IgD-negative memory B cell (primary cell): ENCODE results near the gene STRIP1. TPM values are rescaled to one million over a fixed set of nuclear protein-coding genes. Genes with fewer than 3 reads are reported as not detected.
"Not testable (repeated sequence)": the region's sequence is repeated elsewhere in the genome, so short reads cannot be mapped to it uniquely, and the experiment has no call there.

Source experiments
- H3K27ac Mint-ChIP-seq, 3 donors: one replicate each; pipeline ENCODE4 v1.8.0; 2020 to 2022; ENCODE audit warnings: mild to moderate bottlenecking in 3 of 3, mixed read lengths in 3 of 3, moderate library complexity in 1 of 3
- H3K27me3 Mint-ChIP-seq: one replicate; pipeline ENCODE4 v1.8.0; 2021; ENCODE audit warnings: mixed read lengths
- H3K36me3 Mint-ChIP-seq: one replicate; pipeline ENCODE4 v1.8.0; 2020; ENCODE audit warnings: mild to moderate bottlenecking, mixed read lengths
- H3K4me1 Mint-ChIP-seq, 3 donors: one replicate each; pipeline ENCODE4 v1.8.0; 2020 to 2022; ENCODE audit warnings: mixed read lengths in 3 of 3, mild to moderate bottlenecking in 1 of 3
- H3K4me3 Mint-ChIP-seq, 4 donors: one replicate each; pipeline ENCODE4 v1.8.0; 2020 to 2022; ENCODE audit warnings: mild to moderate bottlenecking in 4 of 4, mixed read lengths in 4 of 4, moderate library complexity in 3 of 4
- H3K9me3 Mint-ChIP-seq, 3 donors: one replicate each; pipeline ENCODE4 v1.8.0; 2020 to 2021; ENCODE audit warnings: mixed read lengths in 3 of 3, mild to moderate bottlenecking in 1 of 3
- polyA plus RNA-seq: library from polyadenylated mRNA; unstranded; fragments of 300-500 nt; fragmentation: Illumina TruSeq; gene quantifications from one replicate; pipeline ENCODE4 v1.2.3, GENCODE V29; 2021

Gene STRIP1
- polyA plus RNA-seq, 1 donor from 2014 or later: 22.5 TPM

GRCh38 chr1:110024613-110025012 is 9.8 kb upstream of the STRIP1 start:
- H3K9me3 Mint-ChIP-seq: no peaks in the 10 kb centered on the region
- peaks cover 9 to 17% (median 15%) of the 10 kb centered on the region in 3 donors for H3K4me1 Mint-ChIP-seq
- no peak overlapping the region for H3K4me3 Mint-ChIP-seq
- H3K36me3 Mint-ChIP-seq: peaks cover 3% of the 10 kb centered on the region
- H3K27ac Mint-ChIP-seq: no peak overlapping the region
- H3K27me3 Mint-ChIP-seq: no peaks in the 10 kb centered on the region

GRCh38 chr1:110030687-110031086 is 3.7 kb upstream of the STRIP1 start:
- peak overlapping the region; percentile 36 to 90 (median 81) for H3K4me3 Mint-ChIP-seq
- H3K27me3 Mint-ChIP-seq, H3K9me3 Mint-ChIP-seq, H3K36me3 Mint-ChIP-seq: not testable (repeated sequence)
- H3K4me1 Mint-ChIP-seq: peaks cover 22 to 28% (median 27%) of the 10 kb centered on the region in 3 donors
- peak overlapping the region; percentile 51 to 96 (median 81) for H3K27ac Mint-ChIP-seq

GRCh38 chr1:110032327-110032726 is 2.1 kb upstream of the STRIP1 start:
- peak overlapping the region in 2 of 4 donors; percentile 19 to 44 for H3K4me3 Mint-ChIP-seq
- H3K27ac Mint-ChIP-seq: no peak overlapping the region
- H3K4me1 Mint-ChIP-seq: peaks cover 27 to 39% (median 29%) of the 10 kb centered on the region in 3 donors
- H3K36me3 Mint-ChIP-seq: no peaks in the 10 kb centered on the region
- H3K9me3 Mint-ChIP-seq: no peaks in the 10 kb centered on the region
- no peaks in the 10 kb centered on the region for H3K27me3 Mint-ChIP-seq

- Mint-ChIP-seq H3K9me3 (no peaks in the 10 kb centered on the region), H3K27ac (peak overlapping the region in 2 of 3 donors; percentile 37 to 87), H3K36me3 (no peaks in the 10 kb centered on the region), H3K27me3 (no peaks in the 10 kb centered on the region), H3K4me3 (peak overlapping the region in 3 of 4 donors; percentile 88 to 95 (median 93)), H3K4me1 (peaks cover 27 to 39% (median 29%) of the 10 kb centered on the region in 3 donors)
Measured at GRCh38 chr1:110033421-110033820, 1.0 kb upstream of the STRIP1 start.

GRCh38 chr1:110034040-110034450 is 379 bp upstream of the STRIP1 start:
- Mint-ChIP-seq H3K4me1 (peaks cover 27 to 39% (median 29%) of the 10 kb centered on the region in 3 donors), H3K4me3 (peak overlapping the region; percentile 88 to 95 (median 94)), H3K9me3 (no peaks in the 10 kb centered on the region), H3K27ac (peak overlapping the region; percentile 37 to 95 (median 87)), H3K36me3 (no peaks in the 10 kb centered on the region), H3K27me3 (no peaks in the 10 kb centered on the region)

- Mint-ChIP-seq H3K9me3 (no peaks in the 10 kb centered on the region), H3K27ac (peak overlapping the region; percentile 46 to 87 (median 47)), H3K27me3 (no peaks in the 10 kb centered on the region), H3K4me3 (peak overlapping the region; percentile 79 to 95 (median 93)), H3K4me1 (peaks cover 22 to 37% (median 26%) of the 10 kb centered on the region in 3 donors), H3K36me3 (no peaks in the 10 kb centered on the region)
Measured at GRCh38 chr1:110035236-110035752, 870 bp downstream of the STRIP1 start.

- Mint-ChIP-seq H3K4me1 (peaks cover 17 to 29% (median 22%) of the 10 kb centered on the region in 3 donors), H3K36me3 (no peaks in the 10 kb centered on the region), H3K9me3 (no peaks in the 10 kb centered on the region), H3K27me3 (no peaks in the 10 kb centered on the region), H3K4me3 (no peak overlapping the region), H3K27ac (no peak overlapping the region)
Measured at GRCh38 chr1:110038271-110038670, 3.8 kb downstream of the STRIP1 start.

GRCh38 chr1:110039641-110040040 is 5.2 kb downstream of the STRIP1 start:
- Mint-ChIP-seq H3K27ac (no peak overlapping the region), H3K4me1 (peaks cover 6 to 17% (median 14%) of the 10 kb centered on the region in 3 donors), H3K36me3 (no peaks in the 10 kb centered on the region)

GRCh38 chr1:110040548-110040947 is 6.1 kb downstream of the STRIP1 start:
- peaks cover 2% of the 10 kb centered on the region for H3K36me3 Mint-ChIP-seq
- no peaks in the 10 kb centered on the region for H3K27me3 Mint-ChIP-seq
- no peak overlapping the region for H3K4me3 Mint-ChIP-seq
- peaks cover 1 to 12% (median 8%) of the 10 kb centered on the region in 3 donors for H3K4me1 Mint-ChIP-seq
- no peak overlapping the region for H3K27ac Mint-ChIP-seq
- H3K9me3 Mint-ChIP-seq: no peaks in the 10 kb centered on the region

More at GRCh38 chr1:110039641-110040040, 5.2 kb downstream of the STRIP1 start:
- Mint-ChIP-seq H3K9me3 (no peaks in the 10 kb centered on the region), H3K4me3 (no peak overlapping the region), H3K27me3 (no peaks in the 10 kb centered on the region)

GRCh38 chr1:110043016-110043415 is 8.6 kb downstream of the STRIP1 start:
- peaks cover 3% of the 10 kb centered on the region for H3K36me3 Mint-ChIP-seq
- H3K9me3 Mint-ChIP-seq: no peaks in the 10 kb centered on the region
- H3K4me3 Mint-ChIP-seq: no peak overlapping the region
- H3K27ac Mint-ChIP-seq: peak overlapping the region in 1 of 3 donors; percentile 76
- no peaks in the 10 kb centered on the region for H3K27me3 Mint-ChIP-seq
- no peaks in the 10 kb centered on the region for H3K4me1 Mint-ChIP-seq

GRCh38 chr1:110047463-110047862 is 13.0 kb downstream of the STRIP1 start:
- Mint-ChIP-seq H3K4me3 (no peak overlapping the region), H3K27me3 (no peaks in the 10 kb centered on the region), H3K4me1 (no peaks in the 10 kb centered on the region), H3K27ac (no peak overlapping the region), H3K36me3 (peaks cover 5% of the 10 kb centered on the region), H3K9me3 (no peaks in the 10 kb centered on the region)

GRCh38 chr1:110048240-110048639 is 13.8 kb downstream of the STRIP1 start:
- no peaks in the 10 kb centered on the region for H3K4me1 Mint-ChIP-seq
- no peak overlapping the region for H3K27ac Mint-ChIP-seq
- H3K36me3 Mint-ChIP-seq: peaks cover 9% of the 10 kb centered on the region
- no peaks in the 10 kb centered on the region for H3K27me3 Mint-ChIP-seq
- H3K4me3 Mint-ChIP-seq: no peak overlapping the region
- H3K9me3 Mint-ChIP-seq: no peaks in the 10 kb centered on the region

- peaks cover 0 to 2% (median 0%) of the 10 kb centered on the region in 3 donors for H3K4me1 Mint-ChIP-seq
- H3K4me3 Mint-ChIP-seq: no peak overlapping the region
- H3K36me3 Mint-ChIP-seq: peaks cover 9% of the 10 kb centered on the region
- H3K9me3 Mint-ChIP-seq: no peaks in the 10 kb centered on the region
- no peaks in the 10 kb centered on the region for H3K27me3 Mint-ChIP-seq
- H3K27ac Mint-ChIP-seq: no peak overlapping the region
Measured at GRCh38 chr1:110048923-110049601, 14.6 kb downstream of the STRIP1 start.

- Mint-ChIP-seq H3K36me3 (peaks cover 9% of the 10 kb centered on the region), H3K9me3 (no peaks in the 10 kb centered on the region), H3K27me3 (no peaks in the 10 kb centered on the region), H3K27ac (peak overlapping the region in 1 of 3 donors; percentile 71), H3K4me3 (no peak overlapping the region), H3K4me1 (peaks cover 0 to 2% (median 0%) of the 10 kb centered on the region in 3 donors)
Measured at GRCh38 chr1:110049801-110050601, 15.6 kb downstream of the STRIP1 start.

GRCh38 chr1:110050602-110051261 is 16.3 kb downstream of the STRIP1 start:
- peaks cover 6% of the 10 kb centered on the region for H3K36me3 Mint-ChIP-seq
- no peak overlapping the region for H3K4me3 Mint-ChIP-seq
- H3K27ac Mint-ChIP-seq: peak overlapping the region in 1 of 3 donors; percentile 71
- no peaks in the 10 kb centered on the region for H3K9me3 Mint-ChIP-seq
- no peaks in the 10 kb centered on the region for H3K27me3 Mint-ChIP-seq
- peaks cover 0 to 2% (median 0%) of the 10 kb centered on the region in 3 donors for H3K4me1 Mint-ChIP-seq
